Natural killer cell (primary cell): Measurements from ENCODE around the gene C19orf85. TPM values are rescaled to one million over a fixed set of nuclear protein-coding genes. Genes with fewer than 3 reads are reported as not detected.

Experiments used
- ATAC-seq, 3 donors: fragments of 150-1000 bp in 2 of 3; fragments of 200-7000 bp in 1 of 3; cut with Tn5 transposase; 1 replicate in 1 of 3; 2 replicates in 2 of 3; pipeline ENCODE4 v1.10.0; 2021; ENCODE audit warnings: mild to moderate bottlenecking in 2 of 3, moderate library complexity in 2 of 3
- DNase-seq, 2 donors: peaks; one replicate each; pipeline versions ENCODE4 v3.0.0 to v3.0.0-alpha.2; 2013 to 2021; ENCODE audit warnings: mixed read lengths in 1 of 2
- H3K27ac ChIP-seq: one replicate; pipeline ENCODE4 v1.5.1; 2013; ENCODE audit warnings: mild to moderate bottlenecking, low read length
- H3K27me3 ChIP-seq: one replicate; pipeline ENCODE4 v1.6.1; 2013; ENCODE audit warnings: low read length; ENCODE audit not compliant: control insufficient read depth, insufficient read depth
- H3K36me3 ChIP-seq: one replicate; pipeline ENCODE4 v1.6.1; 2013; ENCODE audit warnings: low read length; ENCODE audit not compliant: control insufficient read depth, insufficient read depth
- H3K4me1 ChIP-seq: one replicate; pipeline ENCODE4 v1.6.1; 2013; ENCODE audit warnings: low read length; ENCODE audit not compliant: control insufficient read depth, insufficient read depth
- H3K4me3 ChIP-seq: one replicate; pipeline ENCODE4 v1.5.1; 2013; ENCODE audit warnings: low read length
- H3K9me3 ChIP-seq: one replicate; pipeline ENCODE4 v1.6.1; 2013; ENCODE audit warnings: low read length; ENCODE audit not compliant: control insufficient read depth, insufficient read depth
- H3K27ac Mint-ChIP-seq, 2 donors: one replicate each; pipeline ENCODE4 v1.8.0; 2022; ENCODE audit warnings: mild to moderate bottlenecking in 2 of 2, mixed read lengths in 2 of 2, moderate library complexity in 1 of 2
- H3K27me3 Mint-ChIP-seq, 2 donors: one replicate each; pipeline ENCODE4 v1.8.0; 2022; ENCODE audit warnings: low read depth in 2 of 2, mixed read lengths in 2 of 2
- H3K36me3 Mint-ChIP-seq: one replicate; pipeline ENCODE4 v1.8.0; 2022; ENCODE audit warnings: mixed read lengths
- H3K4me1 Mint-ChIP-seq, 2 donors: one replicate each; pipeline ENCODE4 v1.8.0; 2022; ENCODE audit warnings: mixed read lengths in 2 of 2
- H3K4me3 Mint-ChIP-seq: one replicate; pipeline ENCODE4 v1.8.0; 2022; ENCODE audit warnings: mild to moderate bottlenecking, moderate library complexity, mixed read lengths
- H3K9me3 Mint-ChIP-seq, 2 donors: one replicate each; pipeline ENCODE4 v1.8.0; 2022; ENCODE audit warnings: mixed read lengths in 2 of 2
- CTCF ChIP-seq: fragments of 200-600 bp; IDR thresholded peaks from one replicate; pipeline ENCODE4 v1.8.0; 2022; ENCODE audit warnings: antibody characterized with exemption
- WGBS: methylation state at CpG from one replicate; pipeline ENCODE4 v1.1.7; 2013; ENCODE audit warnings: missing lambda C conversion rate; ENCODE audit not compliant: insufficient coverage; 5-methylcytosine and 5-hydroxymethylcytosine counted together
- intact Hi-C: fragments of 100-400 bp; cut with micrococcal nuclease; formaldehyde crosslinking; loops from one replicate; pipeline ENCODE4 v1.14.2; 2022
- total RNA-seq, 4 donors: library from RNA; stranded (reverse); fragments of 120-200 nt in 1 of 4; gene quantifications; one replicate each; pipeline versions ENCODE4 v1.2.3 to v1.2.4, GENCODE V29; 2013 to 2022

Gene C19orf85
- total RNA-seq, 3 donors from 2014 or later (not counting 1 experiment from before 2014, with no cell fraction given) = not detected

- Histone ChIP-seq H3K27ac (no peak overlapping the region), H3K27me3 (no peaks in the 10 kb centered on the region), H3K4me3 (no peak overlapping the region), H3K36me3 (no peaks in the 10 kb centered on the region), H3K4me1 (no peaks in the 10 kb centered on the region), H3K9me3 (no peaks in the 10 kb centered on the region)
- H3K27me3 Mint-ChIP-seq = peaks cover 0 to 6% of the 10 kb centered on the region in 2 donors
- H3K36me3 Mint-ChIP-seq = no peaks in the 10 kb centered on the region
- no peak for TF ChIP-seq CTCF
- intact Hi-C loops = no loop called here
- DNase-seq = no peak
- no peaks in the 10 kb centered on the region for H3K4me1 Mint-ChIP-seq
- no peak overlapping the region for H3K27ac Mint-ChIP-seq
- no peak for ATAC-seq
- H3K4me3 Mint-ChIP-seq = no peak overlapping the region
- H3K9me3 Mint-ChIP-seq = no peaks in the 10 kb centered on the region
- 70% methylated on average over 18 of the region's 18 CpGs for WGBS
Observed at GRCh38 chr19:55493052-55493644, 28.6 kb upstream of the C19orf85 start.

GRCh38 chr19:55492362-55492944, 27.9 kb upstream of the C19orf85 start:
- Mint-ChIP-seq H3K4me1 (no peaks in the 10 kb centered on the region), H3K36me3 (no peaks in the 10 kb centered on the region), H3K27me3 (peaks cover 0 to 6% of the 10 kb centered on the region in 2 donors), H3K9me3 (no peaks in the 10 kb centered on the region), H3K4me3 (no peak overlapping the region), H3K27ac (no peak overlapping the region)
- no peak for ATAC-seq
- no peak for DNase-seq
- H3K4me3 ChIP-seq = no peak overlapping the region
- H3K9me3 ChIP-seq = no peaks in the 10 kb centered on the region
- no peaks in the 10 kb centered on the region for H3K4me1 ChIP-seq
- 62% methylated on average over 12 of the region's 12 CpGs for WGBS
- intact Hi-C loops = no loop called here
- no peak overlapping the region for H3K27ac ChIP-seq
- no peak for TF ChIP-seq CTCF
- no peaks in the 10 kb centered on the region for H3K36me3 ChIP-seq
- H3K27me3 ChIP-seq = no peaks in the 10 kb centered on the region

GRCh38 chr19:55491546-55492360, 27.2 kb upstream of the C19orf85 start:
- ATAC-seq (no peak), DNase-seq (no peak)
- Mint-ChIP-seq H3K4me1 (no peaks in the 10 kb centered on the region), H3K27me3 (peaks cover 0 to 6% of the 10 kb centered on the region in 2 donors), H3K9me3 (no peaks in the 10 kb centered on the region), H3K4me3 (no peak overlapping the region), H3K36me3 (no peaks in the 10 kb centered on the region), H3K27ac (no peak overlapping the region)
- Histone ChIP-seq H3K4me1 (no peaks in the 10 kb centered on the region), H3K9me3 (no peaks in the 10 kb centered on the region), H3K27ac (no peak overlapping the region), H3K27me3 (no peaks in the 10 kb centered on the region), H3K36me3 (no peaks in the 10 kb centered on the region), H3K4me3 (no peak overlapping the region)
- 77% methylated on average over 19 of the region's 24 CpGs for WGBS
- intact Hi-C loops = no loop called here
- no peak for TF ChIP-seq CTCF
